A673 (cell line): ENCODE data around the gene PRIMPOL. TPM values are rescaled to one million over a fixed set of nuclear protein-coding genes. Genes with fewer than 3 reads are reported as not detected.
"Not testable (repeated sequence)": the region's sequence is repeated elsewhere in the genome, so short reads cannot be mapped to it uniquely, and the experiment has no call there.

Experiments
- BruUV-seq: library from RNA; stranded (reverse); fragments of 400-500 nt; replicated peaks from 2 replicates; lab custom pipeline; 2021; lab: Mats Ljungman, UMichigan
- CTCF ChIA-PET: fragments of 300-600 bp; sonication (Branson Sonifier 250); formaldehyde crosslinking; loops from one replicate; lab custom pipeline; 2022; ENCODE audit warnings: antibody characterized with exemption; lab: Charles Lee
- POLR2A ChIA-PET: fragments of 300-600 bp; sonication (Branson Sonifier 250); formaldehyde crosslinking; loops from one replicate; lab custom pipeline; 2022; ENCODE audit warnings: antibody characterized with exemption; ENCODE audit not compliant: low non-redundant PET; lab: Charles Lee
- DNase-seq: peaks from one replicate; pipeline ENCODE4 v3.0.0-alpha.2; 2015; ENCODE audit warnings: low spot score
- H3K27ac ChIP-seq: fragments of 200-600 bp; sonication (generic); 2 replicates; pipeline ENCODE4 v1.5.1; 2016; ENCODE audit warnings: mixed run types, low read depth, mild to moderate bottlenecking, mixed read lengths, antibody characterized with exemption, low read length; ENCODE audit not compliant: poor library complexity, severe bottlenecking
- H3K27me3 ChIP-seq: fragments of 200-600 bp; sonication (generic); replicated peaks from 2 replicates; pipeline ENCODE4 v1.6.1; 2017; ENCODE audit warnings: mixed run types, low read depth, mild to moderate bottlenecking, mixed read lengths, antibody characterized with exemption, low read length; ENCODE audit not compliant: insufficient read depth, poor library complexity
- H3K36me3 ChIP-seq: fragments of 200-600 bp; sonication (generic); 2 replicates; pipeline ENCODE4 v1.6.1; 2016; ENCODE audit warnings: mixed run types, mild to moderate bottlenecking, mixed read lengths, antibody characterized with exemption, low read length; ENCODE audit not compliant: insufficient read depth, poor library complexity, severe bottlenecking
- H3K4me1 ChIP-seq: fragments of 200-600 bp; sonication (generic); 2 replicates; pipeline ENCODE4 v1.6.1; 2017; ENCODE audit warnings: mixed run types, mild to moderate bottlenecking, mixed read lengths, antibody characterized with exemption, low read length; ENCODE audit not compliant: insufficient read depth, poor library complexity, severe bottlenecking
- H3K4me3 ChIP-seq: fragments of 200-600 bp; sonication (generic); 2 replicates; pipeline ENCODE4 v1.5.1; 2016; ENCODE audit warnings: low read depth, mixed run types, mild to moderate bottlenecking, mixed read lengths, low read length; ENCODE audit not compliant: poor library complexity, severe bottlenecking
- H3K9me3 ChIP-seq: fragments of 200-600 bp; sonication (generic); 2 replicates; pipeline ENCODE4 v1.6.1; 2016; ENCODE audit warnings: mixed run types, low read depth, mild to moderate bottlenecking, mixed read lengths, antibody characterized with exemption, low read length; ENCODE audit not compliant: poor library complexity, severe bottlenecking
- CTCF ChIP-seq: fragments of 300-800, 200-600 bp; sonication (generic); conservative IDR thresholded peaks from 2 replicates; pipeline ENCODE4 v1.5.1; 2017; ENCODE audit warnings: low read depth, mild to moderate bottlenecking, antibody characterized with exemption, low read length, moderate library complexity, mixed read lengths
- EZH2 ChIP-seq: fragments of 200-600 bp; sonication (generic); IDR thresholded peaks from 2 replicates; pipeline ENCODE4 v1.6.1; 2017; ENCODE audit warnings: borderline replicate concordance, low read depth, mild to moderate bottlenecking, mixed read lengths, antibody characterized with exemption, low read length; ENCODE audit not compliant: poor library complexity, severe bottlenecking
- intact Hi-C: fragments of 100-400 bp; cut with micrococcal nuclease; formaldehyde crosslinking; loops from one replicate; pipeline ENCODE4 v1.10.0; 2022; ENCODE audit not compliant: unreplicated experiment
- total RNA-seq: library from RNA; stranded (reverse); gene quantifications from 2 replicates; pipeline ENCODE4 v1.2.3, GENCODE V29; 2021

Gene PRIMPOL
- total RNA-seq, 1 experiment from 2014 or later, result 25.7 TPM

- ChIA-PET POLR2A (no interaction called here), CTCF (no interaction called here)
- TF ChIP-seq CTCF (no peak), EZH2 (no peak)
- no TSS peak for BruUV-seq
- DNase-seq, result peak; percentile 41
- H3K4me1 ChIP-seq, result peaks cover 11% of the 10 kb centered on the region
- no peaks in the 10 kb centered on the region for H3K9me3 ChIP-seq
- H3K27ac ChIP-seq, result no peak overlapping the region
- H3K4me3 ChIP-seq, result no peak overlapping the region
- intact Hi-C loops, result no loop called here
- no peaks in the 10 kb centered on the region for H3K27me3 ChIP-seq
- peaks cover 6% of the 10 kb centered on the region for H3K36me3 ChIP-seq
These were observed 4.1 kb downstream of the PRIMPOL start for GRCh38 chr4:184653650-184654049.

GRCh38 chr4:184655889-184656869 is 6.6 kb downstream of the PRIMPOL start:
- intact Hi-C loops, result no loop called here
- no peak for DNase-seq
- H3K4me1 ChIP-seq, result peaks cover 3% of the 10 kb centered on the region
- TF ChIP-seq CTCF (no peak), EZH2 (no peak)
- H3K36me3 ChIP-seq, result peaks cover 16% of the 10 kb centered on the region
- H3K9me3 ChIP-seq, result no peaks in the 10 kb centered on the region
- H3K27ac ChIP-seq, result no peak overlapping the region
- H3K4me3 ChIP-seq, result no peak overlapping the region
- BruUV-seq, result no TSS peak
- CTCF ChIA-PET, result no interaction called here
- POLR2A ChIA-PET, result no interaction called here
- no peaks in the 10 kb centered on the region for H3K27me3 ChIP-seq

- Histone ChIP-seq H3K4me3 (no peak overlapping the region), H3K27ac (no peak overlapping the region), H3K27me3 (no peaks in the 10 kb centered on the region), H3K9me3 (no peaks in the 10 kb centered on the region), H3K4me1 (no peaks in the 10 kb centered on the region), H3K36me3 (peaks cover 22% of the 10 kb centered on the region)
- no TSS peak for BruUV-seq
- ChIA-PET CTCF (no interaction called here), POLR2A (no interaction called here)
- intact Hi-C loops, result no loop called here
- TF ChIP-seq CTCF (no peak), EZH2 (no peak)
- DNase-seq, result no peak
These were observed 7.6 kb downstream of the PRIMPOL start for GRCh38 chr4:184657144-184657543.

- BruUV-seq, POLR2A ChIA-PET, H3K9me3 ChIP-seq, H3K4me1 ChIP-seq, intact Hi-C loops, H3K4me3 ChIP-seq, H3K27me3 ChIP-seq, H3K27ac ChIP-seq, DNase-seq, CTCF ChIA-PET: not testable (repeated sequence)
- H3K36me3 ChIP-seq, result peaks cover 22% of the 10 kb centered on the region
These were observed 8.3 kb downstream of the PRIMPOL start for GRCh38 chr4:184657820-184658219.
